Stimulated activated naive CD4-positive, alpha-beta T cell (primary cell): ENCODE measurements around the gene THPO.

Experiments
- DNase-seq, 6 experiments: peaks; one replicate each; lab custom pipeline; 2025; lab: John Stamatoyannopoulos, UW

THPO gene

DNA sequence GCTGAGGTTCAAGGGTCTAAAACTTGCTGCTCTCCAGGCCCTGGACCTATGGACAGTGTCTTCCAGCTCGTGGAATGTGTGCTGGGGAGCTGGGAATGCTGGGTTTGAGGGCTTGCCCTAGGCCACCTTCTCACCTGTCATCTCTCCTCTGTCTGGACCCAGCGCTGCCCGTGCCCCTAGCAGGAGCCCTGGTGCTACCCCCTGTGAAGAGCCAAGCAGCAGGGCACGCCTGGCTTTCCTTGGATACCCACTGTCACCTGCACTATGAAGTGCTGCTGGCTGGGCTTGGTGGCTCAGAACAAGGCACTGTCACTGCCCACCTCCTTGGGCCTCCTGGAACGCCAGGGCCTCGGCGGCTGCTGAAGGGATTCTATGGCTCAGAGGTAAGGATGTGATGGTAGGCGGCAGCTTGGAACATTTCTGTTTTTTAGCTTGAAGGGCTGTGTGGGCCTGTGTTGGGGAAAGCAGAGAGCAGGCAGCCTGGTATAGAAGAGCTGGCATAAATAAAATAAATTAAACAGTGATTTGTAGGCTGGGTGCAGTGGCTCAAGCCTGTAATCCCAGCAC lies 6.9 kb upstream of the THPO start:
- DNase-seq, result no peak

DNA sequence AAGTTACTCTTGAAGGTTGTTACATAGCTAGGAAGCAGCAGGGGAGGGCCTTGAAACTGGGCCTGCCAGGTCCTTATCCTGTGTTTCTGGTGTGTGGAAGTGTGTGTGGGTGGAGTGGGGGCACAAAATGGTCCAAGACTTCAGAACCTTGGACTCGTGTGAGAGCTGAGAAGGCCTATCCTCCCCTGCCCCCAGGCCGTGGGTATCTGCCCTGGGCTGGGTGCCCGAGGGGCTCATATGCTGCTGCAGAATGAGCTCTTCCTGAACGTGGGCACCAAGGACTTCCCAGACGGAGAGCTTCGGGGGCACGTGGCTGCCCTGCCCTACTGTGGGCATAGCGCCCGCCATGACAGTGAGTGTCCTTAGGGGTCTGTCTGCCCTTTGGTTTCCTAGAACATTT lies 6.3 kb upstream of the THPO start:
- no peak for DNase-seq

DNA sequence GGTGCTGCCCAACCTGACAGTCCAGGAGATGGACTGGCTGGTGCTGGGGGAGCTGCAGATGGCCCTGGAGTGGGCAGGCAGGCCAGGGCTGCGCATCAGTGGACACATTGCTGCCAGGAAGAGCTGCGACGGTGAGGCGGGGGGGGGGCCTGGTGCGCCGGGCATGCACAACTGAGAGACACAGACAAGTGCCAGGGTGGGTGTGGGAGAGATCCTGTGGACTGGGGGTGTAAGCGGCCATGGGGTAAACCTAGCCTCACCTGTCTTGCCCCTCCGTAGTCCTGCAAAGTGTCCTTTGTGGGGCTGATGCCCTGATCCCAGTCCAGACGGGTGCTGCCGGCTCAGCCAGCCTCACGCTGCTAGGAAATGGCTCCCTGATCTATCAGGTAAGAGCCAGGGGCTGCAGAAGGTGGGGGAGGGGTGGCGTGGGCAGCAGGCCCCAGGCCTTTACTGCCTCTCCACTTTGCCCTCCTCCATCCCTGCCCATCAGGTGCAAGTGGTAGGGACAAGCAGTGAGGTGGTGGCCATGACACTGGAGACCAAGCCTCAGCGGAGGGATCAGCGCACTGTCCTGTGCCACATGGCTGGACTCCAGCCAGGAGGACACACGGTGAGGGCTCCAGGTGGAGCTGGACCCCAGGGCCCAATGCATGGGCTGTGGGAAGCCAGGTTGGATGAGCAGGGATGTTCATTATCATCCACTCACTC lies 5.2 kb upstream of the THPO start:
- DNase-seq, result no peak

DNA sequence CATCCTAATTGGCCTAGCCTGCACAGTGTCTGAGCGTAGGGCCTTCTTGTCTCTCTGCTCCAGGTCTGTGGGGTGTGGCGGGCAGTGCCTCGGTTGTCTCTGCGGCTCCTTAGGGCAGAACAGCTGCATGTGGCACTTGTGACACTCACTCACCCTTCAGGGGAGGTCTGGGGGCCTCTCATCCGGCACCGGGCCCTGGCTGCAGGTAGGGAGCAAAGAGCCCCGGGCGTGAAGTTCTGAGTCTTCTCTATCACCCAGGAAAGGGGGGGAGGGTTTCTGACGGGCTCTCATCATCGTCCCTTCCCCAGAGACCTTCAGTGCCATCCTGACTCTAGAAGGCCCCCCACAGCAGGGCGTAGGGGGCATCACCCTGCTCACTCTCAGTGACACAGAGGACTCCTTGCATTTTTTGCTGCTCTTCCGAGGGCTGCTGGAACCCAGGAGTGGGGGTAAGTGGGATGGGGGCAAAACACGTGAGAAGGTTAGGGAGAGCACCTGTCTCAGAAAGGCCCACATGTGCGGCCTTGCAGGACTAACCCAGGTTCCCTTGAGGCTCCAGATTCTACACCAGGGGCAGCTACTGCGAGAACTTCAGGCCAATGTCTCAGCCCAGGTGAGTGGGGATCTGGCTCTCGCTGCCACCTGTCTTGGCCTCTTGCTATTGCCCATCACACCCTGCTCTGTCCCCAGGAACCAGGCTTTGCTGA lies 4.5 kb upstream of the THPO start:
- DNase-seq, result no peak

DNA sequence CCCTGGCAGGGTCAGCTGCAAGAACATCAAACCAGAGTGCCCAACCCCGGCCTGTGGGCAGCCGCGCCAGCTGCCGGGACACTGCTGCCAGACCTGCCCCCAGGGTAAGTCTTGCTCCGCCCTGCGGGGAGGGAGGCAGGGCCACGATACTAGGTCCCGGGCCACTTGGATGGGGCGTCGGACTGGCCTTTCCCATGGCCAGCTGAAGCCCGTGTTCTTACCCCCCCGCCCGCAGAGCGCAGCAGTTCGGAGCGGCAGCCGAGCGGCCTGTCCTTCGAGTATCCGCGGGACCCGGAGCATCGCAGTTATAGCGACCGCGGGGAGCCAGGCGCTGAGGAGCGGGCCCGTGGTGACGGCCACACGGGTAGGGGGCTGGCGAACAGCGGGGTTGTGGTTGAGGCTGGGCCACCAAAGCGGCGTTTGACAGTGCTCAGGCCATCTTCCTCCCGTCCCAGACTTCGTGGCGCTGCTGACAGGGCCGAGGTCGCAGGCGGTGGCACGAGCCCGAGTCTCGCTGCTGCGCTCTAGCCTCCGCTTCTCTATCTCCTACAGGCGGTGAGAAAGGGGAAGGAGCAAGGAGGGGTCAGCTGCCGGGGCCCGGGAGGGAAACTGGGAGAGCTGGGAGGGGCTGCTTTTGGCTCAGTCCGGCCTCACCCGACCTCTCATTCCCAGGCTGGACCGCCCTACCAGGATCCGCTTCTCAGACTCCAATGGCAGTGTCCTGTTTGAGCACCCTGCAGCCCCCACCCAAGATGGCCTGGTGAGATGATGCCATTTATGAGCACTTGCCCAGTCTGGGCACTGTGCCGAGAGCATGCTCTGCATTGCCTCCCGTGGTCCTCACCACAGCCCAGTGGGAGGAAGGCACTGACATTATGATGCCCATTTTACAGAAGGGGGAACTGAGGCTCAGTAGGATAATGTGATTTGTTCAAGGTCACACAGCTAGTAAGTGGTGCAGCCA lies 3.5 kb upstream of the THPO start:
- DNase-seq, result peak in 1 of 6 experiments; percentile 11

DNA sequence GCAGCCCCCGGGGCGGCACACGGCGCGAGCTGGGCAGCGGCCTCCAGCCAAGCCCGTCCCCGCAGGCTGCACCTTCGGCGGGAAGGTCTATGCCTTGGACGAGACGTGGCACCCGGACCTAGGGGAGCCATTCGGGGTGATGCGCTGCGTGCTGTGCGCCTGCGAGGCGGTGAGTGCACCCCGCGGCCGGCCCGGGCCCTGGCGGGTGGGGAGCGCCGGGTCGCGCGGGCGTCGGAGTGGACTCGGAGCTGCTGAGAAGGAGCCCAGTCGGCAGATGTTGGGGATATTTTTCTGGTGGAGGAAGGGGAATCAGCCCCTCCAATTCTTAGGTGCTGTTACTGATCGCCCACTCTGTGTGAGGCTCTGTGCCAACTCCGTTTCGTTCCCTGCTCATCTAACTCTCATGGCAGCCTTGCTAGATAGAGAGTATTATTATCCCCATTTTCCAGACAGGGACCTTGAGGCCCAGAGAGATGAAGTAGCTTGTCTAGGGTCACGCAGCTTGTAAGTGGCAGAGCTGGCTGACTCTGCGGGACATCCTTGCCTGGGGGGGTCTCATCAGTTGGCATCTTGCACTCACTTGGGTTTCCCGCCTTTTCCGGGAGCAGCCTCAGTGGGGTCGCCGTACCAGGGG lies 2.7 kb upstream of the THPO start:
- peak in 2 of 6 experiments; percentile 11 to 38 for DNase-seq

DNA sequence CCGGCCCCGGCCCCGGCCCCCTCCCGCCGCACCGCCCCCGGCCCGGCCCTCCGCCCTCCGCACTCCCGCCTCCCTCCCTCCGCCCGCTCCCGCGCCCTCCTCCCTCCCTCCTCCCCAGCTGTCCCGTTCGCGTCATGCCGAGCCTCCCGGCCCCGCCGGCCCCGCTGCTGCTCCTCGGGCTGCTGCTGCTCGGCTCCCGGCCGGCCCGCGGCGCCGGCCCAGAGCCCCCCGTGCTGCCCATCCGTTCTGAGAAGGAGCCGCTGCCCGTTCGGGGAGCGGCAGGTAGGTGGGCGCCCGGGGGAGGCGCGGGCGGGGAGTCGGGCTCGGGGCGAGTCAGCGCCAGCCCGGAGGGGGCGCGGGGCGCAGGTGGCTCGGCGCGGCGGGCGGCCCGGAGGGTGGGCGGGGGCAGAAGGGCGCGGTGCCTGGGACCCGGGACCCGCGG lies 2.2 kb upstream of the THPO start:
- DNase-seq, result peak in 2 of 6 experiments; percentile 11 to 12

DNA sequence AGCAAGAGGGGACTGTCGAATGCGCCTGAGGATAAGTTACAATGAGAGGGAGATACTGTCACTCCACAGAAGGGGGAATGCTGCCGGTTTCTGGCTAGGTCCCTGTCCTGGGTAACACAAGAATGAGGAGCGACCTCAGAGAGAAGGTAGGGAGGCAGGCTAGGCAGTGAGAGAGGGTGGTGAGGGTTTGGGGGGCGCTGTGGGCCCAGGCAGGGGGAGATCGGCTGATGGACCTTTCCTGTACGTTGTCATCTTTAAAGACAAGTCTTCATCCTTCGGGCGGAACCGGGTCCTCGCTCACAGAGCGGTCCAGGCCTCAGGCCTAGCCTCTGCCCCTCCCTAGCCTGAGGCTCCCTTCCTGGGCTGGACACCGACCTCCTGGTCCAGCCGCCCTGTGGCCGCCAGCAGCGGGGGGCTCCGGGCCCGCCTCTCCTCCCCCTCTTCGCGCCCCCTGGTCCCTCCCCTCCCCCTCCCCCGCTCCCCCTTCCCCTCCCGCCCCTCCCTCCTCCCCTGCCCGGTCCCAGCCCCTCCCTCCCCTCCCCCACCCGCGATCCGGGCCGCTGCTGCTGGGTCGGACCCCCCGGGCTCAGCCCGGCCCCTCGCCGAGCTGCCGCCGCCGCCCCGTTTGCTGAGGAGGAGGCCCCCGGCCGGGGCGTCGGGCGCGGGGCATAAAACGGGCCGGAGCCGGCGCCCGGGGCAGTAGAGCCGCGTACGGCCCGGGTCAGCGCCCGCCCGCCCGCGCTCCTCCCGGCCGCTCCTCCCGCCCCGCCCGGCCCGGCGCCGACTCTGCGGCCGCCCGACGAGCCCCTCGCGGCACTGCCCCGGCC lies 1.6 kb upstream of the THPO start, which contains the start of gene CHRD:
Gene CHRD, plus strand, starts transcription at position 697 of the 827 bp plus-strand sequence. CDS start 265 bp downstream, outside the sequence.
- DNase-seq, result no peak

DNA sequence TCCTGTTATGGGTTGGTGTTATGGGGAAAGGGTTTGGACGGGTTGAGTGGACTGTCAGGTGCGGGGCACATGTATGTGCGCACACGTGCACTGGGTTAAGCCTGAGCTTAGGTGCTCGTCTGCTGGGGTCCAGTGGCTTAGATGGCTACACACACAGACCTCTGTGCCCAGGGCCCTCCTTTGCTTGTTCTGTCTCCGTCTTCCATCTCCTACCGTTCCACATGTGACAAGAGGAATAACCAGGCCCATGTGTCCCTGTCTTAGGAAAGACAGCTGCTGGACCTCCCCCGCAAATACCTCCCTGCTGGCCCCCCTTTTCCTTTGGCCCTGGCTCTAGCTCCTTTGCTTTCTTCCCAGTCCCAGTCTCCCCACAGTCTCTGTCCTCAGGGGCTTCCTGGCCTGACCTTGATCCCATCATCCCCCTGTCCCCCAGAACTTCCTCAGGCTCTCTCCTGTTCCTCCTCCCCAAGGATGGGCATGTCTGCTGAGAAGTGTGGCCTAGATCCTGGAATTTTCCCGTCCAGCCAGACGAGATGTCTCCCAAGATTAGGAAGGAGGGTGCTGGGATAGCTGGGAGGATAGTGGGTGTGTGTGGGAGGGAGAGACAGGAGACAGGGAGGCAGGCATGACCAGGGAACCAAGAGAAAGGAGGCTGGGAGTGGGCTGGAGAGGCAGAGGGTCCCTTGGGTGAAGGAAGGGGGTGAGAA lies 797 bp upstream of the THPO start:
- DNase-seq, result no peak

DNA sequence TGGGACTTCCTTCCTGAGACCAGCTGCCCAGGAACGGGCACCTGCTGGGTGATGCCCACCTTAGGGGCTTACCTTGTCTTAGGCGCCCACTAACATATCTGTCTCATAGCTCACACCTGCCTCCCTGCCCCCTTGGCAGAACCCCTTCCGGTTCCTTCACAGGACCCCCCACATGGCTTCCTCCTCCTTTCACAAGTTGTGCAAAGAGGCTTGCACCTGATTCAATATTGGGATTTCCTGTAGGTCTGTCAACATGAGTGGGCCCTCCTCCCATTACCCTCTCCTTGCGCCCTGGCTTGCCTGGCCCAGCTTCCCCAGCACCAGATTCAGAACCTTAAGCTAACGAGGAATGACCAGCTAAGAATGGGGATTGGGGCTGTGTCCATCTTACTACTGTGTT lies 633 bp downstream of the THPO start:
- no peak for DNase-seq

DNA sequence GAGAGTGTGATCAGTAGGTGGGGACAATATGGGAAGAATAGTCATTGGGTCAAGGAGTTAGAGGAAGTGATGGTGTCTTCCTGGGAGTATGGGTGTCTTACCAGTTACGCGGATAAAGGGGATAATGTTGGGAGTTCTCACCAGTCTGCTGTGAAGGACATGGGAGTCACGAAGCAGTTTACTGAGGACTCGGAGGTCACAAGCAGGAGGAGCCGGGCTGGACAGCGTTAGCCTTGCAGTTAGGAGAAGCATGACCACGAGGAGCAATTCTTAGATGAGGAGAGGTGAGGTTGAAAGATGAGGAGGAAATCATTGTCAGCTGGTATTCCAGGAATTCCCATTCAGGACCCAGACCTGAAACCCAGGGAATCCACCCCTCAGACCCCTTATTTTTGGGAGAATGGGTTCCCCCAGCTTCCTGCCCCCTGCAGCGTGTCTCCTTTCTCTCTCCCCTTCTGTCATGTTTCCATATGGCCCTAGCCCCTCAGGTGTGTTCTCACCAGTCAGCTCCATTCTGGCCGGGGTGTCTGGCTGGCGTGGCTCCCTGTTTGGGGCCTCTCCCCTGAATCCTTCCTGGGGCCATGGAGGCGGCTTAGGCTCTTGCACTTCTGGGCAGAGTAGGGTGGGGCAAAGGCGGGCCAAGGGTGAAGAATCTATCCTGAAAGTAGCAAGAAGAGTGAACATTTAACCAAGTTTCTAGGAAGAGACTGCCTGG lies 2.1 kb downstream of the THPO start:
- DNase-seq, result no peak

DNA sequence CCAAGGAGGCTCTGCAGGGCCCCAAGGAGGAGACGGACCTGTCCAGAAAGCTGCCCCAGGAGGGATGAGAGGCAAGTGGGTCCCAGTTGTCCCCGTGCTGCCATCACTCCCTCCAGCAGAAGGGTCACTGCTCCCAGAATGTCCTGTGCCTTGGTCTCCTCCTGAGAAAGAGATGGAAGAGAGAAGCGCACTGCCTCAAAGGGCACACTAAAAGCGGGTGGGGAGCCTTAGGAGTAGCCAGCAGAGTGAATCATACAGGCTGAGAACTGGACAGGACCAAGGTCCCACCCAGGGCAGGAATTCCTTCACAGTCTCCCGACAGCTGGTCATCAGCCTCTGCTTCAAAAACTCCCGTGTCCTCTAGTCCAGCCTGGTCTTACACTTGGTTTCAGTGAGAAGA lies 4.6 kb downstream of the THPO start:
- no peak for DNase-seq

DNA sequence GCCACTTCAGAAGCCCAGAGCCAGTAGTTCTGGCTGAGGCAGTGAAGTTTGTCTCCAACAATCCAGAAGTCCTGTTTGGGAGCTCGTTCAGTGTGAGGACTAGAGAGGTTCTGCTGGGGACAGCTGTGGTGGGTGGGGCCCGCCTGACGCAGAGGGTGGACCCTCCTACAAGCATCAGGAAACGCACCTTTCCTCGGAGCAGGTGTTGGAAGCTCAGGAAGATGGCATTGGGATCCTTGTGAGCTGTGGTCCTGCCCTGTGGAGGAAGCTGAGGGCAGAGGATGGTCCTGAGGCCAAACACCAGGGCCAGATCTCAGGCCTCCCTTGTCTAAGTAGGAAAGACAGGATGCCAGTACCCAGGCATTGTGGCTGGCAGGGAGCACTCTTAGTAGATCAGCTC lies 5.1 kb downstream of the THPO start:
- no peak for DNase-seq

DNA sequence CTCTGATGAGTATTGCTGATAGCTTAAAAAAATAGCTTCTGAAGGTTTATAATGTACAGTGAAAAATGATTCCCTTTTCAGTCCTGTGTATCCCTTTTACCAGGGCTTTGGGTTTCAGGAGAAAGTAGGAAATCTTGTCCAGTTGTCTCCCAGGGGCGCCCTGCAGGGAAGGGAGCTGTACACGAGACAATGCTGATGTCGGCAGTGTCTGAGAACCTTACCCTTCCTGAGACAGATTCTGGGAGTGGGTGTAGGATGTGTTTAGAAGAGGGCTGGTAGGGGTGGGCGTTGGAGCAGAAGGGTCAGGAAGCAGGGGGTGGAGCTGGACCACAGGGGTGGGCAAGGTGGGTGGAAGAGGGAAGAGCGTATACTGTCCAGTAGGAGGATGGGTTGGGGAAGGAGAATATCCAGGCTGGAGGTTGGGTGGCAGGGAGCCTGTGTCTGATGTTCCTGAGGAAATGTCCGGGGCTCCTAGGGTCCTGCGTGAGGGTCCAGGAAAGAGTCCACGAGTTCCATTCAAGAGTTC lies 5.6 kb downstream of the THPO start:
- DNase-seq, result no peak

DNA sequence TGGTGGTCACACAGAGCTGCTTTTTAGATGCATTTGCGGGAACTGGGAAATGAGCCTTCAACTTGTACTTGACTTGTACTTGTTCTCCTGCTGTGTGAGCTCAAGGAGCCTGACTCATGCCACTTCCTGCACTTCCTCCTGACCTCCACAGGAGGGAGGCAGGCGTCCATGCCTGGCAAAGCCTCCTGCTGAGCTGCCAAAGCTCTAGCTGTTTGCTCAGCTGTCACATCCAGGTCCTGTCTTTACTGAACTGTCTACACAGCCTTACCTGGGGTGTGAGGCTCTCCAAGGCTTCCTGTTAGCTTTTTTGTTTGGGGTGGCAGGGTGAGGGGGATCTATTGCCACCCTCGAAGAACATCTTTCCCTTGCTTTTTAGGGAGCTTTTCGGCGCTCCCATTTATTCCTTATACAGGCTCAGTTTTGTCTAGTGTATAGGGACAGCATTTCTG lies 6.4 kb downstream of the THPO start:
- peak; percentile 11 to 72 (median 48) for DNase-seq

DNA sequence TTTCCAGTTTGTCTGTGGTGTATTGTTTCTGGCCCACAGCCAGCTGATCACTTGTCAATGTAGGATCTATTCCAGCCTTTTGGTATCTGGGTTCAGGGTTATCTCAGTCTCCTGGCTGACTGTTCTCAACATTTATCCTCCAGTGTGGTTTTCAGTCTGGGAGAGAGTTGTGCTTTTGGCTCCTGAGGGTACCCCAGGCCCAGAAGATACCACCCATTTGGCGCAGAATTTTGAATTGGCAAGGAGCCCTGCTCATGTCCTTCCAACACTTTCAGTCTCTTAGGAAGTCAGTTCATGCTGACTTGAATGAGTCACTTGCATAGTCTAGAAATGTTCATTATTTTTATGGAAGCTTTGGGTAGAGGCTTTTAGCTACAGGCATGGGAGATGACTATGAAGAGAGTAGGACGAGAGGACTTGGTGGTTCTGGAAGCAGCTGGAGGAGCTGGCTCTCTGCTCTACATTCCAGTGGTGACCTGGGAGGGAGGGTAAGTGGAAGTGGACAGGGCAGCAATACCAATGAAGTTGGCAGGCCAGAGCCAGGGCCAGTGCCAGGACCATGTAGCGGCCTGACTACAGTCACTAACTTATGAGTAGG lies 9.3 kb downstream of the THPO start:
- no peak for DNase-seq

DNA sequence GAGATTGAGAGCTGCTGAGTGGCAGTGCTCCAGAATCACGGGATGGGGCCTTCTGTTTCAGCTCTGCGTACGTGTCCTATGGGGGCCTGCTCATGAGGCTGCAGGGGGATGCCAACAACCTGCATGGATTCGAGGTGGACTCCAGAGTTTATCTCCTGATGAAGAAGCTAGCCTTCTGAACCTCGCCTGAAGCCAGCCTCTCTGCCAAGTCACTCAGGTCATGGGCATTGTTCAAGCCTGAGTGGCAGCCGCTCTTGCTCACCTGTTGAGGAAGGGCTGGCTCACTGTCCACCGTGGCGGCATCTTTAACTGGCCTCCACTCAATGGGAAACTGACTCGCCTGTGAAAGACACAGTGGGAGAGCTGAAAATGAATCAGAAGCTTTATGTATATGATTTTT lies 9.9 kb downstream of the THPO start:
- DNase-seq, result no peak

DNA sequence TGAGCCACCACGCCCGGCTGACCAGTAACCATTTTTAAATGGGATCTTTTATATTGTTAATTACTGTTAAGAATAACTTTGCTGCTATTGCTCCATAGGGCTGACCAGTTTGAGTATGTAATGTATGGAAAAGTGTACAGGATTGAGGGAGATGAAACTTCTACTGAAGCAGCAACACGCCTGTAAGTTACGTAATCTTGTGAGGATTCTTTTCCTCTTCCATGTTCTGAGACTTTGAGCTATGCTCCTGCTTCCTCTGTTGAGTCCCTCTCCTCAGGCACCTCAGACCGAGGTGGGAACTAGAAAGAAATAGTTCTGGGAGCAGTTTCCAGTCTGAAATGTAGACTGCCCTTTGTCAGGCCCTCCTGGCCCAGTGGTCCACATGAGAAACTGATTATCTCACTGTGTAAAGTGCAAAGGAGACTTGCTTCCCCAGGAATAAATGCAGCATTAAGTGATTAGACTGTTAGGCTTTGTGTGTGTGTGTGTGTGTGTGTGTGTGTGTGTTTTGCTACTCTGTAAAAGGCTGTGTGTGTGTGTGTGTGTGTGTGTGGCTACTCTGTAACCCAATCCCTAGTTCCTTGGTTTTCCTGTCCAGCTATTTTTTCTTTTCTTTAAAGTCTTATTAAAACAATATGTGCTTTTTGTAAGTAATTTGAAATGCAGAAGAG lies 11.3 kb downstream of the THPO start:
- no peak for DNase-seq
